GM18507 (cell line): ENCODE results near the gene DNPH1.

Experiments used
- DNase-seq: peaks from one replicate; pipeline ENCODE4 v3.0.0; 2011; ENCODE audit warnings: low read depth; ENCODE audit not compliant: insufficient read length; ENCODE audit errors: extremely low spot score
- FAIRE-seq: peaks from 2 replicates; lab custom pipeline; 2011; peaks lifted over from hg19 to GRCh38; lab: Jason Lieb, UNC

Gene DNPH1

DNA sequence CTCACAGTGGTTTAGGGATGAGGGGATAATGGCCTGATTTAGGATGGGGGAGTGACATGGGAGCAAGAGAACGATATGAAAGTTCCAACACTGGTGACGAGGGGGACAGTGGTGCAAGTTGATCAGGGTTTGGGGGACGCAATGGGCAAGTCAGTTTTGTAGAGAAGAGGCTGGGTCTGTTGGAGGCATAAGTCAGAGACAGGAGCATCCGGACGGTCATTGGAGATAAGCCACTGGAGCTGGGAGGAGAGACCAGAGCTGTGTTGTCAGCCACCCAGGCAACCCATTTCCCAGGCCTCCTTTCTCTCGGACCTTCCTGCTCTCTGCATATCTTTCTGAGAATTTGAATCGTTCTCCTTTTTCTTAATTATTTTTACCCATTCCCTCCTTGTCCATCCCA, 9.5 kb downstream of the DNPH1 start:
- DNase-seq (no peak), FAIRE-seq (no peak)

DNA sequence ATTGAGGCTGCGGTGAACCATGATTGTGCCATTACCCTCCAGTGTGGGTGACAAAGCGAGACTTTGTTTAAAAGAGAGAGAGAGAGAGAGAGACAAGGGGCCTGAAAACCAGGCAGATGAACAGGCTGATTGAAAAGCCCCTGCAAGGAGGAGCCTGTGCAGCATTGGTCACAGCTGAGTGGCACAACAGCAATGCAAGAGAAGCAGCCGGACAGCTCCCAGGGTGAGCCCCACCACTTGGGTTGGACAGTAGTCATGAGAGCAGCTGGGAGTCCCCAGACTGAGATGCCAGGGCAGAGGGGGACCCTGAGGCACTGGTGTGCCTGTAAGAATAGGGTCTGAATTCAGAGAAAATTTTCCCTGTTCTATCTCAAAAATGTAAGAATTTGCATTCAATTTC, 10.2 kb downstream of the DNPH1 start:
- DNase-seq (no peak), FAIRE-seq (no peak)

DNA sequence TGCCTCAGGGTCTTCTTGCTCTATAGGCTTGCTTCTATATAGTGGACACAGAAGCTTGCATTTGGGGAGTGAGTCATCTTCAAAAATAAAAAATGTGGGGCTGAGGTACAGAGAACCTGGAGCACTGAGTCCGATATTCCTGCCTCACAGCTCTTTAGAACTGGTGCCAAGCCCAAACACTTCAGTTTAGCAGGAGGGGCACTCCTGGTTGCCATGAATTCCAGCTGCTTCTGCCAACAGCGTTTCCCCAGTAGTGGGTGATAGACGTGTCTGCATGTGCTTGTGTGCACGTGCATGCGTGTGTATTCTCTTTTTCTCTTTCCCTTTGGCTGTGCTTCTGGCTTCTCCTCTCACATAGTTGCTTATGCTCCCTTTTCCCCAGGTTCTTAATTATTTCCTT, 11.9 kb downstream of the DNPH1 start:
- no peak for FAIRE-seq
- DNase-seq = no peak

DNA sequence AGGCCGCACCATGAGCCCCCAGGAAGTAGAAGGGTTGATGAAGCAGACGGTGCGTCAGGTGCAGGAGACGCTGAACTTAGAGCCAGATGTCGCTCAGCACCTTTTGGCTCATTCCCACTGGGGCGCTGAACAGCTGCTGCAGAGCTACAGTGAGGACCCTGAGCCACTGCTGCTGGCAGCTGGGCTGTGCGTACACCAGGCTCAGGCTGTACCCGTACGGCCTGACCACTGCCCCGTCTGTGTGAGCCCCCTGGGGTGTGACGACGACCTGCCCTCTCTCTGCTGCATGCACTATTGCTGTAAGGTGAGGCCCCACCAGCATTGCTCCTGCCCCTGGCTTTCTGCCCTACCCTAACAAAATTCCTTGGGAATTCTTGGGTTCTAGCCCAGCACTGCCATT, 13.1 kb downstream of the DNPH1 start:
- FAIRE-seq (no peak), DNase-seq (no peak)

DNA sequence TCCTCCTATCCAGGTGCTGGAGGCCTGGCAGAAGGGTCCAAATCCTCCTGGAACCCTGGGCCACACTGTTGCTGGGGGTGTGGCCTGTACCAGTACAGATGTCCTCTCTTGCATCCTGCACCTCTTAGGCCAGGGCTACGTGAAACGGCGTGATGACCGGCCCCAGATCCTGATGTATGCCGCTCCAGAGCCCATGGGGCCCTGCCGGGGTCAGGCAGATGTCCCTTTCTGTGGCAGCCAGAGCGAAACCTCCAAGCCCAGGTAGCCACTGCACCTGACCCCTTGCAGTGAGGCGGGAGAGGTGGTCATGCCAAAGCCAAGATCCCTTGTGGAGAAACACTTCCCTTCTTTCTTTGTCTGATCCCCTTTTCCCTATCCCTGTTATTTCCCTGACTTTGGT, 14.2 kb downstream of the DNPH1 start:
- no peak for FAIRE-seq
- DNase-seq = no peak

DNA sequence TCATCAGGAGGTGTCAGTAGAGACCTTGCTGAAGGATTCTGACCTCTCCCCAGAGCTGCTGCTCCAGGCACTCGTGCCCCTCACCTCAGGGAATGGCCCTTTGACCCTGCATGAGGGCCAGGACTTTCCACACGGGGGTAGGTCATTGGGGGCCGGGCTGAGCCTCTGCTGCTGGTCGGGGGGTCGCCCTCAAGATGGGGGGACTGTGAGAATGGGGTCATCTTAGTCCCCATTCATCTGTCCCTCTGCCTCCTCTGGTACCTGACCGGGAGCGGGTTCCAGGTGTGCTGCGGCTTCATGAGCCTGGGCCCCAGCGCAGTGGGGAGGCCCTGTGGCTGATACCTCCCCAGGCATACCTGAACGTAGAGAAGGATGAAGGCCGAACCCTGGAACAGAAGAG, 15.8 kb downstream of the DNPH1 start:
- DNase-seq (no peak), FAIRE-seq (no peak)

DNA sequence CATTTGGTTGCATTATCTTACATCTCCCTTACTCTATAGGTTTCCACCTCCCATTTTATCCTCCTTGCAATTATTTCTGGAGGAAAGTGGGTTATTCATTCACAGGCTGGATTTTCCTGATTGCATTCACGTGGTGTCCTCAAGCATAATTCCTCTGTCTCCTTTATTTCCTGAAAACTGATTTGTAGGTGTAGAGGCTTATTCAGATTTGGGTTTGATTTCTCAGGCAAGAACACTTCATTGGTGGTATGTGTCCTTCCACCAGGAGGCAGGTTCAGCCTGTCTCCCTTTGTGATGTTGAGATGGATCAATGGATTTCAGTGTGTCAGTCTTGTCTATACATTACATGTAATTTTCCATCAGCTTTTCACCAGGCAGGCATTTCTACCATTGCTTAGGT, 17.3 kb downstream of the DNPH1 start:
- no peak for FAIRE-seq
- no peak for DNase-seq

DNA sequence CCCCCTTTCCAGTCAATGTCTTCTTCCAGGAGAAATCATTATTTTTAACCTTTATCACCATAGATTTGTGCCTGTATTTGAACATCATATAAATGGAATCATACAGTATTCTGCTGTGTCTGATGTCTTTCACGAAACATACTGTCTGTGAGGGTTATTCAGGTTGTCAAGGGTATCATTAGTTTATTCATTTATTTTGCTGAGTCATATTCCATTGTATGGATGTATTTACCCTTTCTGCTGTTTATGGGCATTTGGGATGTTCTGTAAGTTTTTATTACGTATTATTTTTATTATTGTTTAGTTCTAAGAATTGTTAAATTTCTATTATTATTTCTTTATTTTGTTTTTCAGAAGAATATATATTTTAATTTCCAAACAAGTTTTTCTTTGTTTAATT, 22.0 kb downstream of the DNPH1 start:
- FAIRE-seq (no peak), DNase-seq (no peak)

DNA sequence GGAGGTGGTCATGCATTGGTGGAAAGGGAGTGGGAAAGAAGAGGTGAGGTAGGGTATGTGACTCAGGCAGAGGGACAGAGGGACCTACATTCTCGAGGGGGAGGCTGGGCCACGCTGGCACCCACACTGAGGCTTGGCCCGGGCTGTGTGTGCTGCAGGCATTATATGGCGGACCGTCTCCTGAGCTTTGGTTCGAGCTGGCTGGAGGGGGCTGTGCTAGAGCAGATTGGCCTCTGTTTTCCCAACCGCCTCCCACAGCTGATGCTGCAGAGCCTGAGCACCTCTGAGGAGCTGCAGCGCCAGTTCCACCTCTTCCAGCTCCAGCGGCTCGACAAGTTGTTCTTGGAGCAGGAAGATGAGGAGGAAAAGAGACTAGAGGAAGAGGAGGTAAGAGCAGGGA, 23.4 kb downstream of the DNPH1 start:
- no peak for DNase-seq
- FAIRE-seq = no peak

DNA sequence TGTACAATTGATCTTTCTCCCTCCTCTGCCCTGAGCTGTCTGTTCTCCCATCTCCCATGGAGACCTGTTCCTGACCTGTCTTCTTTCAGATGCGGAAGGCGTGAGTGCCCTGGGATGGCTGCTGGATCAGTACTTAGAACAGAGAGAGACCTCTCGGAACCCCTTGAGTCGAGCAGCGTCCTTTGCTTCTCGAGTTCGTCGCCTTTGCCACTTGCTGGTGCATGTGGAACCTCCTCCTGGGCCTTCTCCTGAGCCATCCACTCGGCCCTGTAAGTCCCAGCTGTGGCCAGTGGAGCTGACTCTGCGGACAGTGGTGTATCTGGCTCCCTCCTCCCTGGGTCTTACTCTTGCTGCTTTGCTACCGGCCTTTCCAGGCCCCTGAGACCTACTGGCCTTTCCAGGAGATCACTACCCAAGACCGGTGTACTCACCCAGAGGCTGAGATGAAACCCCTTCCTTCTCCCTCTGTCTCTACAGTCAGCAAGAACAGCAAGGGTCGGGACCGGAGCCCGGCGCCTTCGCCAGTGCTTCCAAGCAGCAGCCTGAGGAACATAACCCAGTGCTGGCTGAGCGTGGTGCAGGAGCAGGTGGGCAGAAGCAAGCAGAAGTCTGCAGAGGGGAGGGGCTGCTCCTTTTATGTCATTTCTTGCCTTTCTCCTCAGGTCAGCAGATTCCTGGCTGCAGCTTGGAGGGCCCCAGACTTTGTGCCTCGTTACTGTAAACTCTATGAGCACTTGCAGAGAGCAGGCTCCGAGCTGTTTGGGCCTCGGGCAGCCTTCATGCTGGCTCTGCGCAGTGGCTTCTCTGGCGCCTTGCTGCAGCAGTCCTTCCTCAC, 24.8 kb downstream of the DNPH1 start:
- no peak for FAIRE-seq
- DNase-seq = no peak

DNA sequence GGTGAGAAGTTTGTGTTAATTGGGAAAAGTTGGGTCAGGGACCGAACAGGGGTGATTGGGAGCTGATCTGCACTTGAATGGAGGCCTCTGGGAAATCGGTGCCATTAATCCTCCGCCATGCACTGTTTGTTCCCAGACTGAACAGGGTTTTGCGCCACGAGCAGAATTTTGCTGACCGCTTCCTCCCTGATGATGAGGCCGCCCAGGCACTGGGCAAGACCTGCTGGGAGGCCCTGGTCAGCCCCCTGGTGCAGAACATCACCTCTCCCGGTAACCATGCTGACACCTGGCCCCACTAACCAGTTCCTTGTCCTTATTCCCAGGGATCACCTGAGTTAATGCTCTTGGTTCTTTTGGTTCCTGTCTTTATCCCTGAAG, 25.6 kb downstream of the DNPH1 start:
- no peak for DNase-seq
- no peak for FAIRE-seq

DNA sequence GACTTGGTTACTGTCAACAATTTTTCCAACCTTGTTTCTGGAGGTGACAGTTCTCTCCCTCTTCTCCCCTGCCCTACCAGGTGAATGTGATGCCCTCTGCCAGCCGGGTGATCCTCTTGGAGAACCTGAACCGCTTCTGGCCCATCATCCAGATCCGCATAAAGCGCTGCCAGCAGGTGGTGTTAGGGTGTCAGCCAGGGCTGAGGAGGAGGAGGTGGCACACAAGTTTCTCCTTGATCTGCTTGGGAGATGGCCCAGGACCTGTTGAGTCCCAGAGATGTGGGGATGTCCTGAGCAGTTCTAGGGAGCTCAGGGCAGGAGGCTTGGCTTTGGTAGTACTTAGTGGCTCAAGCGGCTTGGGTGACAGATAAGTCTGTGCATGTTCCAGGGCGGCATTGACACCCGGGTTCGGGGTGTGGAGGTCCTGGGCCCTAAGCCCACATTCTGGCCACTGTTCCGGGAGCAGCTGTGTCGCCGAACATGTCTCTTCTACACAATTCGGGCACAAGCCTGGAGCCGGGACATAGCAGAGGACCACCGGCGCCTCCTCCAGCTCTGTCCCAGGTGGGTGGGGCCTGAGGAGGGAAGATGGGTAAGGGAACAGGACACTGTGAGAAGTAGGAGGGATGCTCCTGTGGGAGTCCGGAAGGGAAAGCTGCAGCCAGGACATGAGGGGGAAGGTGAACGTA, 26.1 kb downstream of the DNPH1 start:
- FAIRE-seq = no peak
- DNase-seq = no peak

DNA sequence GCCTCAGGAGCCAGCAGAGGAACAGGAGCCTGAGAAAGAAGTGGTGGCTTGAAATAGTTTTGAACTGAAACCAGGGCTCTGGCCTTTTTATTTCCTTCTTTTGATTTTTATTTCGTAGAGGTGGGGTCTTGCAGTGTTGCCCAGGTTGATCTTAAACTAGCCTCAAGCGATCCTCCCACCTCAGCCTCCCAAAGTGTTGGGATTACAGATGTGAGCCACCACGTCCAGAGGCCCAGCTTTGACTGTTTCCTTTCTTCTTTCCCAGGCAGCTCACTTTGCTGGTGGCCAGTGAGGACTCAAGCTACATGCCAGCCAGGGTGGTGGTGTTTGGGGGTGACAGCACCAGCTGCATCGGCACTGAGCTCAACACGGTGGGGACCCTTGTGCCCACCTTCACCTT, 26.8 kb downstream of the DNPH1 start:
- DNase-seq = no peak
- no peak for FAIRE-seq

DNA sequence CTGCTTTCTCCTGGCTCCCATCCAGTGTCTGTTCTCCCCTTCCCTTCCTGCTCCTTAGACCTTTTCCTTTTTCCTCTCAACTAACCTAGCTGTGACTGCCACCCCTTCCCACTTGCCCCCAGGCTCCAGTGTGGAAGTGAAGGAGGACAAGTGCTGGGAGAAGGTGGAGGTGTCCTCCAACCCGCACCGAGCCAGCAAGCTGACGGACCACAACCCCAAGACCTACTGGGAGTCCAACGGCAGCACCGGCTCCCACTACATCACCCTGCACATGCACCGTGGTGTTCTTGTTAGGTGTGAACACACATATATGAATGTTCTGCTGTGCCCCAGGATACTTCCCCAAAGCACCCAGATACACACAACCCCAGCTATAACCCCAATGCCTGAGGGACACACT, 28.7 kb downstream of the DNPH1 start:
- no peak for DNase-seq
- no peak for FAIRE-seq

DNA sequence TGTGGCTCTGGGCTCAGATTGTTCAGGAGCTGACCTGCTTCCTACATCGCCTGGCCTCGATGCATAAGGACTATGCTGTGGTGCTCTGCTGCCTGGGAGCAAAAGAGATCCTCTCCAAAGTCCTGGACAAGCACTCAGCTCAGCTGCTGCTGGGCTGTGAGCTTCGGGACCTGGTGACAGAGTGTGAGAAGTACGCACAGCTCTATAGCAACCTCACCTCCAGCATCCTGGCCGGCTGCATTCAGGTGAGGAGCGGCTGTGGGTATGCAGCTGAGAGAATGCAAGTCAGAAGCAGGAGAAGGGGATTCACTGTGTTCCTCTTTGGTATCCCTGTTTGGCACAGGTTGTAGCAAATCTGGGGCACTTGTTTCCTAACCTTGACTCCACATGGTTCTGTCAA, 29.4 kb downstream of the DNPH1 start:
- FAIRE-seq = no peak
- no peak for DNase-seq

DNA sequence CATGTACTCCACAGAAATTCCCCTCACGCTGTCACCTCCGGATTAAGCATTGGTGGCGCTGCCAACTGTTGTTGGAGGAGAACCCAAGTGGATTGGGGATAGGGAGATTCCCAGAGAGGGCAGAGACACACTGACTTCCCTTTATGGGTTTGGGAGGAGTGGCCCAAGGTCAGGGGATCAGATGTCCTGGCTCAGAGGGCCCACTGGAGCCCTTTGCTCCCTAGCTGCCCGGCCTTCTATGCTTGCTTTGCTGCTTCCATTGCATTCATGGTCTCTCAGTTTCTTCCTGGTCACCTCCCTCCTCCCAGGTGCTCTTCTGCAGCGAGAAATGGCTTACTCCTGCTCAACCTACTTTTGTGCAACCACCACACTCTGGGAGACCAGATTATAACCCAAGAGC, 32.9 kb downstream of the DNPH1 start:
- no peak for DNase-seq
- FAIRE-seq = no peak

DNA sequence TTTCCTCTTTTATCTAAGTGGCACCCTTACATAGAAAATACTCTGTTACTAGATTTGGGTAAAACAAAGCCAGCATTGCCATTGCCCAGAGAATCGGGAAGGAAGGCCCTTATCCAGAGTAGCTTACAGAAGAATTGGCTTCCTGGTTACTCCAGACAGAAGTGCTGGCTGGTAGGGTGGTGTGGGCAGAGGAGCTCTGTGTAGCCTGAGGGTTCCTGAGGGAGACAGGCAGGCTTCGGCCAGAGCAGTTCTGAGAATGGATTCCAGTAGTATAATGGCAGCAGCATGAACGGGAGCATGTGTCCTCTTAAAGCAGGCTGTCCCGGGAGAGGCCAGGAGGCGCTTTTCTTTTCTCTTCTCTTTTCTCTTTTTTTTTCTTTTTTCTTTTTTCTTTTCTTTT, 35.4 kb downstream of the DNPH1 start:
- no peak for DNase-seq
- no peak for FAIRE-seq

DNA sequence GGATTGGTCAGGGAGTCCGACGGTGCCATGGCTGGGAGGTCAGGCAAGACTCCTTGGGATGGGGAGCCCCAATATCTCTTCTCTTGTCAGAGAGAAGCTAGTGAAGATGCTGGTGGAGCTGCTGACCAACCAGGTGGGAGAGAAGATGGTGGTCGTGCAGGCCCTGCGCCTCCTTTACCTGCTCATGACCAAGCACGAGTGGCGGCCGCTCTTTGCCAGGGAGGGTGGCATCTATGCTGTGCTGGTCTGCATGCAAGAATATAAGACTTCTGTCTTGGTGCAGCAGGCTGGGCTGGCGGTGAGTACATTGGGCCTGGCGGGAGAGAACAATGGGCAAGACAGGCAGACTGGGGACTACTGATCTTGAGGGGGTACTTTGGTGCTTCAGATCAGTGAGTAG, 36.4 kb downstream of the DNPH1 start:
- no peak for FAIRE-seq
- DNase-seq = no peak

DNA sequence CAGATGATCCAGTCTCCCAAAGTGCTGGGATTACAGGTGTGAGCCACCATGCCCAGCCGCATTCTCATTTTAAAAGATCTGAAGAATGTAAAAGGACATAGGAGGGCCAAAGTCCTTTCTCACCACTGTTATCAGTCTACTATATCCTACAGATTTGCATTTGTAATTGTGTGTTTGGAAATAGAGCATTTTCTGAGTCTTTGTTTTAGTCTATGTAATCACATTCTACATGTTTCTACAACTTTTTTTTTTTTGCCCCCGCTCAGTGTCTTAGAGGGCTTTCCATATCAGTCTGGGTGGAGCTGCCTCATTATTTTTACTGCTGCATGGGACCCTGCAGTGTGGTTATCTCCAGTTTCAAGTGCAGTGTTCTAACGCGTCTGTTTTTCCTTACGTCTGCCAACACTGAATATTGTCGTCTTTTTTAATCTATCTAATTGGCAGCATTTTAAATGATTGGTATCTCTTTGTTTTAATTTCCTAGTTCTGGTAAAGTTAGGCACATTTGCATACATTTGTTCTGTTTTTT, 39.4 kb downstream of the DNPH1 start:
- DNase-seq (no peak), FAIRE-seq (peak; percentile 9)

DNA sequence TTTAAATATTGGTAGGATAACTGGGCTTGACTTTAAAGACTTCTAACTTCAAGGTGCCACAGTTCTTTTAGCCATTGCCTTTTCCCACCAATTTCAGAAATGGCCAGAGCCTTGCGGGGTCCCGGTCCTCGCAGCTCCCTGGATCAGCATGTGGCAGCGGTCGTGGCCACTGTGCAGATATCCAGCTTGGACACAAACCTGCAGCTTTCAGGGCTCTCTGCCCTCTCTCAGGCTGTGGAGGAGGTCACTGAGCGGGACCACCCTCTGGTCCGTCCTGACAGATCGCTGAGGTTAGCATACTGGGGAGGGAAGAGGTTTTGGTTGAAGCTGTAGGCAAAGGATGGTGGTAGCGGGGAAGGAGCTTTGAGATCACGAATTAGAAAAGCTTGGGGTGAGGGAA, 40.9 kb downstream of the DNPH1 start:
- DNase-seq (no peak), FAIRE-seq (no peak)

DNA sequence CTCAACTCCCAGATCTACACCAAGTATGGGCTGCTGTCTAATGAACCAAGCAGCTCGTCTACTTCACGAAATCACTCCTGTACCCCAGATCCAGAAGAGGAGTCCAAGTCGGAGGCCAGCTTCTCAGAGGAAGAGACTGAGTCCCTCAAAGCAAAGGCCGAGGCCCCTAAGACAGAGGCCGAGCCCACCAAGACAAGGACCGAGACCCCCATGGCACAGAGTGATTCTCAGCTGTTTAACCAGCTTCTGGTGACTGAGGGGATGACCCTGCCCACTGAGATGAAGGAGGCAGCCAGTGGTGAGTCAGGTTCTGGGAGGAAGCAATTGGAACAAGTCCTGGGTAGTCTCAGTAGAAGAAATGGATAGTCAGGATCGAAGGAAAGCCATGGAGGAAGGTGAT, 41.5 kb downstream of the DNPH1 start:
- FAIRE-seq = no peak
- DNase-seq = no peak
